ENCODE measurements around the gene KCTD16. TPM values are rescaled to one million over a fixed set of nuclear protein-coding genes. Genes with fewer than 3 reads are reported as not detected.

Gene KCTD16
- total RNA-seq, 2 donors from 2014 or later = 3.4 to 4.3 TPM

- H3K27me3 ChIP-seq = no peaks in the 10 kb centered on the region
- DNase-seq (no peak), ATAC-seq (no peak)
- intact Hi-C loops (cut with DNase I) = no loop called here
- no peaks in the 10 kb centered on the region for H3K9me3 ChIP-seq
- TF ChIP-seq, protein P1, sequence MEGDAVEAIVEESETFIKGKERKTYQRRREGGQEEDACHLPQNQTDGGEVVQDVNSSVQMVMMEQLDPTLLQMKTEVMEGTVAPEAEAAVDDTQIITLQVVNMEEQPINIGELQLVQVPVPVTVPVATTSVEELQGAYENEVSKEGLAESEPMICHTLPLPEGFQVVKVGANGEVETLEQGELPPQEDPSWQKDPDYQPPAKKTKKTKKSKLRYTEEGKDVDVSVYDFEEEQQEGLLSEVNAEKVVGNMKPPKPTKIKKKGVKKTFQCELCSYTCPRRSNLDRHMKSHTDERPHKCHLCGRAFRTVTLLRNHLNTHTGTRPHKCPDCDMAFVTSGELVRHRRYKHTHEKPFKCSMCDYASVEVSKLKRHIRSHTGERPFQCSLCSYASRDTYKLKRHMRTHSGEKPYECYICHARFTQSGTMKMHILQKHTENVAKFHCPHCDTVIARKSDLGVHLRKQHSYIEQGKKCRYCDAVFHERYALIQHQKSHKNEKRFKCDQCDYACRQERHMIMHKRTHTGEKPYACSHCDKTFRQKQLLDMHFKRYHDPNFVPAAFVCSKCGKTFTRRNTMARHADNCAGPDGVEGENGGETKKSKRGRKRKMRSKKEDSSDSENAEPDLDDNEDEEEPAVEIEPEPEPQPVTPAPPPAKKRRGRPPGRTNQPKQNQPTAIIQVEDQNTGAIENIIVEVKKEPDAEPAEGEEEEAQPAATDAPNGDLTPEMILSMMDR (IDR thresholded peaks at IDR 0.05) = no peak
- no peak for TF ChIP-seq POLR2A (IDR thresholded peaks at IDR 0.05)
- H3K36me3 ChIP-seq (replicated peaks in 1 of 2; ENCODE audit: insufficient read depth in 1 of 2, low read depth in 2 of 2) = no peaks in the 10 kb centered on the region
- no peak overlapping the region for H3K27ac ChIP-seq
- 70 to 72% methylated on average over 4 of the region's 4 CpGs for WGBS, 2 donors
- no peaks in the 10 kb centered on the region for H3K4me1 ChIP-seq
- H3K4me3 ChIP-seq = no peak overlapping the region
Measured at GRCh38 chr5:144125163-144125726, 45.4 kb upstream of the KCTD16 start.

DNA sequence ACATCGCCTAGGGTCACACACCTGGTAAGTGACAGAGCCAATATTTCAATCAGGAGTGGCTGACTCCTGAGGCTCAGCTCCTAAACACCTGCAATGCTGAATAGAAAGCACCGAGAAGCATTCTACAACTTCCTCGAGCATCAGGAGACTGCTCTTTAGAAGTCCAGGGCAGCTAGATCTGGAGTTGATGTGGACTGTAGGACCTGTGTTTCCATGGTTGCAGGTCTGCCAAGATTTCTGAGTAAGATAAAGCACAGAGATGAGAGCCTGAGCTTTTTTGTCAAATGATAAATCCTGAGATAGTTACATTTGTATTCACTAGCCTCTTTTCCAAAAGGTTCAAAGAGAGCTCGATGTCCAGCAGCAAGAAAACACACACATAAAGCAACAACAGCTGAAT lies 44.0 kb upstream of the KCTD16 start:
- no peak for TF ChIP-seq POLR2A (IDR thresholded peaks at IDR 0.05)
- TF ChIP-seq, protein P1 (IDR thresholded peaks at IDR 0.05) = no peak
- Histone ChIP-seq H3K27ac (no peak overlapping the region), H3K4me3 (no peak overlapping the region), H3K4me1 (no peaks in the 10 kb centered on the region), H3K27me3 (no peaks in the 10 kb centered on the region), H3K9me3 (no peaks in the 10 kb centered on the region), H3K36me3 (replicated peaks in 1 of 2; ENCODE audit: insufficient read depth in 1 of 2, low read depth in 2 of 2) (no peaks in the 10 kb centered on the region)
- DNase-seq (no peak), ATAC-seq (no peak)
- intact Hi-C loops (cut with DNase I) = no loop called here
- 82 to 83% methylated on average over 4 of the region's 4 CpGs for whole genome bisulfite sequencing, 2 donors

DNA sequence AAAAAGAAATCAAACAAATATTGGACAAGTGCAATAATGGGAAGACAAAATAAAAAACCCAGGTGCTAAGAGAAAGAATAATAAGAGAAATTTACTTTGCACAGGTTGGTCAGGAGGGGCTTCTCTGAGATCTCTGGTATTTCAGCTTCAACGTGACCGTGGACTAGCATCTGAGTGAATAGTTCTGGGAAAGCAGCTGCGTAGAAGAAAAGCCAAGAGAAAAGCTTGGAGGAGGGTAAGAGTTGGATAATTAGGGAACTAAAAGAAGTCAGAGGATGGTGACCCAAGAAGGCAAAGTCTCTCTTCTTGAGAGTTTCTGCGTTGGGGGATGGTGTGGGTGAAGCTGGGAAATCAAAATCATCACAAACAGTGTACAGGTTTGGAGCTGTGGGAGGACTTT lies 41.8 kb upstream of the KCTD16 start:
- Histone ChIP-seq H3K36me3 (replicated peaks in 1 of 2; ENCODE audit: insufficient read depth in 1 of 2, low read depth in 2 of 2) (no peaks in the 10 kb centered on the region), H3K27me3 (no peaks in the 10 kb centered on the region), H3K9me3 (no peaks in the 10 kb centered on the region), H3K27ac (no peak overlapping the region), H3K4me1 (no peaks in the 10 kb centered on the region), H3K4me3 (no peak overlapping the region)
- intact Hi-C loops (cut with DNase I) = no loop called here
- TF ChIP-seq, protein P1 (IDR thresholded peaks at IDR 0.05) = no peak
- no peak for TF ChIP-seq POLR2A (IDR thresholded peaks at IDR 0.05)
- WGBS, 2 donors = 82 to 92% methylated on average over 4 of the region's 4 CpGs
- ATAC-seq = no peak
- no peak for DNase-seq

GRCh38 chr5:144130306-144130705 lies 40.4 kb upstream of the KCTD16 start:
- intact Hi-C loops (cut with DNase I) = no loop called here
- Histone ChIP-seq H3K4me3 (no peak overlapping the region), H3K9me3 (no peaks in the 10 kb centered on the region), H3K27me3 (no peaks in the 10 kb centered on the region), H3K27ac (no peak overlapping the region), H3K36me3 (replicated peaks in 1 of 2; ENCODE audit: insufficient read depth in 1 of 2, low read depth in 2 of 2) (no peaks in the 10 kb centered on the region), H3K4me1 (no peaks in the 10 kb centered on the region)
- TF ChIP-seq POLR2A (IDR thresholded peaks at IDR 0.05) = no peak
- TF ChIP-seq, protein P1 (IDR thresholded peaks at IDR 0.05) = no peak
- no peak for DNase-seq
- ATAC-seq = no peak
- WGBS, 2 donors = 79 to 84% methylated on average over 4 of the region's 4 CpGs

DNA sequence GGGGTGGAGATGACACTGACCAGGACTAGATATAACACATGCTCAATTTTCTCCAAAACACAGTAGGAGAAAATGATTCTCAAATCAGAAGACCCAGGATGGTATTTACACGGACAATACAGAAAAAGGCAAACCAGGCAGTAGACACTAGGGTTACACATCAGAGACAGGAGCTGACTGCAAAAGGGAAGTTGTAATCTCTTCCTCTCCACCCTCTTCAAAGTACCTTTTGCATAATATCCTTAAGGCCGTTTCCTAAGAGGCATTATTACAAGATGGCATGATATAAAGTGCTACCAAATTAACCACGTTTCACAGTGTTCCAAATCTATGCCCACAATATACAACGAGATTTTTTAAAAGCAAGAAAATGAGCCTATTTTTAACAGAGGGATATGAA lies 39.4 kb upstream of the KCTD16 start:
- ATAC-seq = no peak
- intact Hi-C loops (cut with DNase I) = no loop called here

More for the DNA sequence above, 39.4 kb upstream of the KCTD16 start:
- 65 to 70% methylated on average over 4 of the region's 4 CpGs for WGBS, 2 donors
- no peak overlapping the region for H3K4me3 ChIP-seq
- no peaks in the 10 kb centered on the region for H3K36me3 ChIP-seq (replicated peaks in 1 of 2; ENCODE audit: insufficient read depth in 1 of 2, low read depth in 2 of 2)
- H3K9me3 ChIP-seq = no peaks in the 10 kb centered on the region
- TF ChIP-seq POLR2A (IDR thresholded peaks at IDR 0.05) = no peak
- TF ChIP-seq, protein P1 (IDR thresholded peaks at IDR 0.05) = no peak
- DNase-seq = no peak
- no peak overlapping the region for H3K27ac ChIP-seq
- no peaks in the 10 kb centered on the region for H3K27me3 ChIP-seq
- H3K4me1 ChIP-seq = no peaks in the 10 kb centered on the region

All from body of pancreas (tissue), 4 donors.